Effector CD8-positive, alpha-beta T cell (primary cell): ENCODE results near the gene CT47A7.
"Not testable (repeated sequence)": the region's sequence is repeated elsewhere in the genome, so short reads cannot be mapped to it uniquely, and the experiment has no call there.

Source experiments
- DNase-seq: peaks from one replicate; lab custom pipeline; 2025; lab: John Stamatoyannopoulos, UW
- total RNA-seq, 4 experiments: gene quantifications; one replicate each; lab custom pipeline; 2026; lab: John Stamatoyannopoulos, UW

The CT47A7 gene
- total RNA-seq = 0 reads per million in 4 experiments

DNA sequence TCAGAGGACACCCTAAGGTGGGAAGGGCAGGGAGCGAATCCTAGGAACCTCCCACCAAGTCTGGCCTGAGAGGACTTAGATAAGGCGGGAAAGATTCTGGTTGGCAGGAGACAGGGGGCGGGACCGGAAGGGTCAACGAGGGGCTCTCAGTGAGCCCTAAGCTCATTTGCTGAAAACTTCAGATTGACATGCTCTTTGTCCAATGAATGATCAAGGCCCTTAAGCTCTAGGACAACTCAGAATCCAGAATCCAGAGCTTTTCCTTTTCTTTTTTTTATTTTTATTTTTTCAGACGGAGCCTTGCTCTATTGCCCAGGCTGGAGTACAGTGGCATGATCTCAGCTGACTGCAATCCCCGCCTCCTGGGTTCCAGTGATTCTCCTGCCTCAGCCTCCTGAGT lies at the start of gene CT47A7:
Gene CT47A7 (minus strand): TSS at position 101 of the 400 bp plus-strand sequence. CDS start 255 bp downstream, outside the sequence.
- not testable (repeated sequence) for DNase-seq

DNA sequence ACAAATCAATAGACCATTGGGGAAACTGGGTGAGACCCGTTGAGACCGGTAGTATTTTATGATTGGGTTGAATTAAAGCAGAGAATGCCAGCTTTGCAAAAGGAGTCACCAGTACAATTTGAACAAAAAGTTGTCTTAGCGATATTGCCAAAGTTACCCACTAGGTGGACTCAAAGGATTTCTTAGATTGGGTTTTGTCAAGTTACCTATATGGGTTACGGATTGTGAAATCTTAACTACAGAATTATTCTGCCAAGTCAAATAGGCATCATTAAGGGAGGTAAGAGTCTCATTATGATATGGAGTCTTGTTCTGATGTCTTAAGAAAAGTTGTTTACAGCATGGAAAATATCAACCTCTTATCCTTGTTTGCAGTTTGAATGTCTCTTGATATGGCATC lies 44.2 kb upstream of the CT47A7 start:
- no peak for DNase-seq

DNA sequence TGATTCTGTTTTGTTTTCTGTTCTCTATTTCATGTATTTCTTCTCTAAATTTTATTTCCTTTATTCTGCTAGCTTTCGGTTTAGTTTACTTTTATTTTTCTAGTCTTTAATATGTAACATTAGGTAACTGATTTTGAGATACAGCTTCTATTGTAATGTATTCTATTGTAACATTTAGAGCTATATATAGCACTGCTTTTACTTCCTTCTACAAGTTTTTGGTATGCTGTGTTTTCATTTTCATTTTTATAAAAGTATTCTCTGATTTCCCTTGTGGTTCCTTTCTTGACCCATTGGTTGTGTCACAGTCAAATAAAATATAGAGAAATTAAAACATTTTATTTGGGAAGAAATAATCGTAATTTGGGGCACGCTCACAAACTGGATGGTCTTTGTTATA lies 43.0 kb upstream of the CT47A7 start:
- DNase-seq = no peak

DNA sequence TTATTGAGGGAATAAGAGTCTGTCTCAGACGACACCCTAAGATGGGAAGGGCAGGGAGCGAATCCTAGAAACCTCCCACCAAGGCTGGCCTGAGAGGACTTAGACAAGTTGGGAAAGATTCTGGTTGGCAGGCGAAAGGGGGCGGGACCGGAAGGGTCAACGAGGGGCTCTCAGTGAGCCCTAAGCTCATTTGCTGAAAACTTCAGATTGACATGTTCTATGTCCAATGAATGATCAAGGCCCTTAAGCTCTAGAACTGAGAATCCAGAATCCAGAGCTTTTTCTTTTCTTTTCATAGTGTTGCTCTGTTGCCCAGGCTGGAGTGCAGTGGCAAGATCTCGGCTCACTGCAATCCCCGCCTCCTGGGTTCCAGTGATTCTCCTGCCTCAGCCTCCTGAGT lies 29.3 kb upstream of the CT47A7 start, which contains the start of gene CT47A1:
Gene CT47A1 (minus strand): TSS at position 101 of the 400 bp plus-strand sequence. CDS start 231 bp downstream, outside the sequence.
- DNase-seq = not testable (repeated sequence)
